NCI-H1092 (cell line): Measurements from ENCODE around the gene SMURF2.
"Not testable (repeated sequence)": the region's sequence is repeated elsewhere in the genome, so short reads cannot be mapped to it uniquely, and the experiment has no call there.

Experiments used
- DNase-seq: peaks from one replicate; lab custom pipeline; 2025; lab: John Stamatoyannopoulos, UW

SMURF2 gene

GRCh38 chr17:64596988-64597387 is 65.1 kb downstream of the SMURF2 start:
- no peak for DNase-seq

GRCh38 chr17:64596439-64596838 is 65.7 kb downstream of the SMURF2 start:
- DNase-seq, result no peak

- DNase-seq, result no peak
Observed at GRCh38 chr17:64591944-64592343, 70.2 kb downstream of the SMURF2 start.

GRCh38 chr17:64585146-64585545 is 77.0 kb downstream of the SMURF2 start:
- DNase-seq, result no peak

GRCh38 chr17:64583038-64583437 is 79.1 kb downstream of the SMURF2 start:
- DNase-seq, result no peak

GRCh38 chr17:64580384-64581315 is 81.5 kb downstream of the SMURF2 start:
- DNase-seq, result no peak

- no peak for DNase-seq
Observed at GRCh38 chr17:64579917-64580316, 82.2 kb downstream of the SMURF2 start.

GRCh38 chr17:64577025-64577424 is 85.1 kb downstream of the SMURF2 start:
- not testable (repeated sequence) for DNase-seq

GRCh38 chr17:64575431-64575830 is 86.7 kb downstream of the SMURF2 start:
- no peak for DNase-seq

- no peak for DNase-seq
Observed at GRCh38 chr17:64574646-64575045, 87.5 kb downstream of the SMURF2 start.

GRCh38 chr17:64573214-64573613 is 88.9 kb downstream of the SMURF2 start:
- DNase-seq, result no peak

GRCh38 chr17:64572682-64573154 is 89.4 kb downstream of the SMURF2 start:
- no peak for DNase-seq

- no peak for DNase-seq
Observed at GRCh38 chr17:64571746-64572145, 90.4 kb downstream of the SMURF2 start.

GRCh38 chr17:64565563-64565962 is 96.5 kb downstream of the SMURF2 start:
- no peak for DNase-seq

GRCh38 chr17:64564098-64564497 is 98.0 kb downstream of the SMURF2 start:
- DNase-seq, result no peak

- DNase-seq, result no peak
Observed at GRCh38 chr17:64555281-64555680, 106.8 kb downstream of the SMURF2 start.

- DNase-seq, result no peak
Observed at GRCh38 chr17:64554028-64554637, 108.0 kb downstream of the SMURF2 start.

GRCh38 chr17:64551461-64551860 is 110.6 kb downstream of the SMURF2 start:
- no peak for DNase-seq

GRCh38 chr17:64547319-64547718 is 114.8 kb downstream of the SMURF2 start:
- DNase-seq, result no peak

- DNase-seq, result no peak
Observed at GRCh38 chr17:64546716-64547115, 115.4 kb downstream of the SMURF2 start.

GRCh38 chr17:64544742-64545141 is 117.4 kb downstream of the SMURF2 start:
- no peak for DNase-seq

- no peak for DNase-seq
Observed at GRCh38 chr17:64540118-64540776, 121.9 kb downstream of the SMURF2 start.
